K562 (cell line): ENCODE results near the gene EFCAB12. TPM values are rescaled to one million over a fixed set of nuclear protein-coding genes. Genes with fewer than 3 reads are reported as not detected.

ENCODE experiments used
- CBX1 ChIP-seq: sonication (generic); IDR thresholded peaks from 2 replicates; pipeline ENCODE4 v1.6.1; 2016; ENCODE audit warnings: antibody characterized with exemption, low read depth, mild to moderate bottlenecking
- CHD1 ChIP-seq: fragments of 200-600 bp; sonication (generic); IDR thresholded peaks from one replicate; pipeline ENCODE4 v1.6.1; 2012; ENCODE audit warnings: mild to moderate bottlenecking, moderate library complexity, low read length, inconsistent platforms
- FOXK2 ChIP-seq, 2 experiments: fragments of 450-650 bp; IDR thresholded peaks in 1 of 2; conservative IDR thresholded peaks in 1 of 2; 2 replicates each; pipeline ENCODE4 v1.6.1; 2016; ENCODE audit warnings: low read depth in 2 of 2, mild to moderate bottlenecking in 1 of 2
- FOXM1 ChIP-seq, 2 experiments: fragments of 450-650 bp in 1 of 2; sonication (generic) in 1 of 2; formaldehyde crosslinking in 1 of 2; IDR thresholded peaks; 2 replicates each; pipeline versions ENCODE4 v1.6.1 to v1.9.0; 2017 to 2022; ENCODE audit warnings: low read depth in 2 of 2, mild to moderate bottlenecking in 2 of 2, missing genetic modification reagents in 1 of 2, moderate library complexity in 1 of 2
- HMGN3 ChIP-seq: IDR thresholded peaks from 2 replicates; pipeline ENCODE4 v1.6.1; 2011; ENCODE audit warnings: borderline replicate concordance, low read depth, mild to moderate bottlenecking, mixed read lengths, low read length; ENCODE audit not compliant: insufficient read length; ENCODE audit errors: extremely low read depth
- KDM2B ChIP-seq: fragments of 250-450 bp; sonication (Bioruptor Pico); IDR thresholded peaks from 2 replicates; pipeline ENCODE4 v1.8.0; 2021; ENCODE audit warnings: mild to moderate bottlenecking, moderate library complexity
- MCM7 ChIP-seq, 2 experiments: fragments of 450-650 bp; IDR thresholded peaks; 2 replicates each; pipeline ENCODE4 v1.6.1; 2016 to 2018
- MECOM ChIP-seq: fragments of 250-450 bp; sonication (Bioruptor Pico); IDR thresholded peaks from 2 replicates; pipeline ENCODE4 v1.8.0; 2022; ENCODE audit warnings: inconsistent platforms
- MXI1 ChIP-seq: IDR thresholded peaks from 2 replicates; pipeline ENCODE4 v1.6.1; 2011; ENCODE audit warnings: low read depth, mild to moderate bottlenecking, improper control_type of control experiment, low read length
- NCOA6 ChIP-seq: fragments of 450-650 bp; IDR thresholded peaks from 2 replicates; pipeline ENCODE4 v1.6.1; 2017; ENCODE audit warnings: mild to moderate bottlenecking
- PML ChIP-seq: IDR thresholded peaks from 2 replicates; pipeline ENCODE4 v1.6.1; 2012; ENCODE audit warnings: low read length, inconsistent platforms
- PTTG1 ChIP-seq: fragments of 450-650 bp; IDR thresholded peaks from 2 replicates; pipeline ENCODE4 v1.6.1; 2016; ENCODE audit warnings: low read depth, mild to moderate bottlenecking, missing genetic modification characterization, missing compliant biosample characterization
- PYGO2 ChIP-seq: fragments of 450-650 bp; IDR thresholded peaks from 2 replicates; pipeline ENCODE4 v1.6.1; 2016; ENCODE audit warnings: mild to moderate bottlenecking, missing genetic modification characterization, moderate library complexity, missing compliant biosample characterization
- RFX1 ChIP-seq: fragments of 450-650 bp; IDR thresholded peaks from 2 replicates; pipeline ENCODE4 v1.6.1; 2016; ENCODE audit warnings: mild to moderate bottlenecking, moderate library complexity
- SNRNP70 ChIP-seq: fragments of 200-400 bp; formaldehyde crosslinking; optimal IDR thresholded peaks from 2 replicates; pipeline ENCODE3; 2017; ENCODE audit warnings: low read depth, low read length
- SP2 ChIP-seq: IDR thresholded peaks from 2 replicates; pipeline ENCODE4 v1.6.1; 2011; ENCODE audit warnings: mild to moderate bottlenecking, low read depth, low read length, moderate library complexity; ENCODE audit not compliant: poor library complexity, severe bottlenecking; ENCODE audit errors: extremely low read depth
- TEAD4 ChIP-seq, 2 experiments: sonication (generic) in 1 of 2; formaldehyde crosslinking in 1 of 2; IDR thresholded peaks; 2 replicates each; pipeline versions ENCODE4 v1.6.1 to v1.8.0; 2012 to 2022; ENCODE audit warnings: borderline replicate concordance in 1 of 2, inconsistent platforms in 1 of 2, low read length in 1 of 2, mild to moderate bottlenecking in 1 of 2, missing genetic modification reagents in 1 of 2
- TSC22D4 ChIP-seq: fragments of 450-650 bp; IDR thresholded peaks from 2 replicates; pipeline ENCODE4 v1.6.1; 2016; ENCODE audit warnings: missing genetic modification characterization, missing biosample characterization, control low read depth
- WHSC1 ChIP-seq: IDR thresholded peaks from one replicate; pipeline ENCODE4 v1.6.1; 2012; ENCODE audit warnings: low read length, control low read depth, inconsistent platforms
- ZNF263 ChIP-seq: sonication (generic); formaldehyde crosslinking; IDR thresholded peaks from 2 replicates; pipeline ENCODE4 v1.8.0; 2022; ENCODE audit warnings: mild to moderate bottlenecking, missing genetic modification reagents, borderline replicate concordance
- ZNF384 ChIP-seq: IDR thresholded peaks from 2 replicates; pipeline ENCODE4 v1.6.1; 2012; ENCODE audit warnings: low read depth, low read length, improper control_type of control experiment
- ZNF41 ChIP-seq: fragments of 250-450 bp; sonication (Bioruptor Pico); conservative IDR thresholded peaks from 2 replicates; pipeline ENCODE4 v1.4.0; 2020; ENCODE audit warnings: mild to moderate bottlenecking
- ZNF57 ChIP-seq: fragments of 450-650 bp; formaldehyde crosslinking; IDR thresholded peaks from 2 replicates; pipeline ENCODE4 v1.4.0; 2020; ENCODE audit warnings: mild to moderate bottlenecking, moderate library complexity
- ZNF707 ChIP-seq: fragments of 250-450 bp; sonication (Bioruptor Pico); conservative IDR thresholded peaks from 2 replicates; pipeline ENCODE4 v1.8.0; 2022; ENCODE audit warnings: inconsistent platforms, mild to moderate bottlenecking, moderate library complexity
- polyA plus RNA-seq, 8 experiments: library from polyadenylated mRNA; depleted of rRNA in 4 of 8; stranded (reverse) in 5 of 8; unstranded in 3 of 8; fragments of >200 nt; fragmentation: Nextera tagmentation in 2 of 8; fragmentation: Illumina TruSeq in 1 of 8; extraction: Ambion mirVana in 2 of 8; extraction: Trizol in 1 of 8; gene quantifications; 2 replicates each; pipeline versions ENCODE4 v1.2.1 to v1.2.3, GENCODE V29; 2011 to 2014; ENCODE audit warnings: inconsistent platforms in 1 of 8, missing spikeins in 1 of 8
- total RNA-seq, 7 experiments: library from RNA; depleted of rRNA in 6 of 7; stranded (reverse); fragments of >200 nt in 6 of 7; fragmentation: Illumina TruSeq in 2 of 7; extraction: Trizol in 2 of 7; gene quantifications; 2 replicates each; pipeline versions ENCODE4 v1.2.1 to v1.2.3, GENCODE V29; 2011 to 2021; ENCODE audit warnings: low replicate concordance in 1 of 7
- TF ChIP-seq, protein P1 (sequence below): sonication (generic); formaldehyde crosslinking; IDR thresholded peaks from 2 replicates; pipeline ENCODE4 v1.8.1; 2023; ENCODE audit warnings: mild to moderate bottlenecking, missing genetic modification reagents
- TF ChIP-seq, protein P2 (sequence below): fragments of 250-450 bp; sonication (Bioruptor Pico); IDR thresholded peaks from 2 replicates; pipeline ENCODE4 v1.5.0; 2021
- TF ChIP-seq, protein P3 (sequence below): fragments of 250-450 bp; sonication (Bioruptor Pico); IDR thresholded peaks from 2 replicates; pipeline ENCODE4 v1.9.0; 2021; ENCODE audit warnings: mild to moderate bottlenecking

EFCAB12 gene
- total and polyA plus RNA-seq, 9 of the 15 experiments (the other 6 are each of a cell fraction or from before 2014, with no cell fraction given) = 0.08 to 0.95 (median 0.56) TPM; not detected in 1

DNA sequence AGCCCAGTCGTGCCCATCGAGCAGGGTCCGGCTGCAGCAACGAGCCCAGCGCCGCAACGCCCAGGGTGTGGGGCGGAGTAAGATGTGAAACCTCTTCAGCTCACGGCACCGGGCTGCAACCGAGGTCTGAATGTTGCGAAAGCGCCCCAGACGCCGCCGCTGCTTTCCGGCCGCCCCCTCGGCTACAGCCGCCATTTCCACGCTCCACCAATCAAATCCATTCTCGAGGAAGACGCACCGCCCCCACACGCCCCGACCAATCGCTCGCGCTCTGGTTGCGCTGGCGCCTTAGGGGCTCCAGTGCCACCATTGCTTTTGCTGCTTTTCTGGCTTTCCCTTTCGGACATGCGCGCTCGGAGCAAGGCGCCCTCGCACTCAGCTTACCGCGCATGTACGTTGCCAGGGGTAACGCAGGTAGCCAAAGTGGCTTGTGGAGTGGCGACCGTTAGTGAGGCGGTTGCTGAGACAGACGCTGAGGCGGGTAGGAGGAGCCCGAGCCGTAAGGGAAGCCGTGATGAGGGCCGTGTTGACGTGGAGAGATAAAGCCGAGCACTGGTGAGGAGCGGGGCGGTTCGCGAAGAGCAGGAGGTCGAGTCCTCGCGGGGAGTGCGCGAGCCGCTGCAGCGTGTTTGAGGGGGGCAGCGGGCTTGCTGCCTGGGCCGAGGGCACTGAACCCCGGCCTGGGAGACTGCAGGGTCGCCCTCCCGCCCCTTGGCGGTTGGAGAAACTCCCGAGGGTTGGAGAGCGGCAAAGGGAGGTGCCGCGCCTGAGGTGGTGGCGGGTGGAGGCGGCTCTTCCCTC is 11.6 kb upstream of the EFCAB12 start, which contains the start of the genes IFT122 and MBD4 (continued):
- 0 out of 2 replicates have a peak, but pooled peaks have one; percentile 40 for TF ChIP-seq CBX1
- TF ChIP-seq MCM7 (IDR thresholded peaks at IDR 0.05) = no peak
- no peak for TF ChIP-seq CHD1
- TF ChIP-seq NCOA6 = no peak
- peak; percentile 67 for TF ChIP-seq HMGN3
- TF ChIP-seq ZNF263 (CRISPR knock-in tag) = peak; percentile 88
- TF ChIP-seq RFX1 = peak; percentile 99
- no peak for TF ChIP-seq SNRNP70
- TF ChIP-seq ZNF57 (CRISPR knock-in tag) = no peak
- TF ChIP-seq, protein P1, sequence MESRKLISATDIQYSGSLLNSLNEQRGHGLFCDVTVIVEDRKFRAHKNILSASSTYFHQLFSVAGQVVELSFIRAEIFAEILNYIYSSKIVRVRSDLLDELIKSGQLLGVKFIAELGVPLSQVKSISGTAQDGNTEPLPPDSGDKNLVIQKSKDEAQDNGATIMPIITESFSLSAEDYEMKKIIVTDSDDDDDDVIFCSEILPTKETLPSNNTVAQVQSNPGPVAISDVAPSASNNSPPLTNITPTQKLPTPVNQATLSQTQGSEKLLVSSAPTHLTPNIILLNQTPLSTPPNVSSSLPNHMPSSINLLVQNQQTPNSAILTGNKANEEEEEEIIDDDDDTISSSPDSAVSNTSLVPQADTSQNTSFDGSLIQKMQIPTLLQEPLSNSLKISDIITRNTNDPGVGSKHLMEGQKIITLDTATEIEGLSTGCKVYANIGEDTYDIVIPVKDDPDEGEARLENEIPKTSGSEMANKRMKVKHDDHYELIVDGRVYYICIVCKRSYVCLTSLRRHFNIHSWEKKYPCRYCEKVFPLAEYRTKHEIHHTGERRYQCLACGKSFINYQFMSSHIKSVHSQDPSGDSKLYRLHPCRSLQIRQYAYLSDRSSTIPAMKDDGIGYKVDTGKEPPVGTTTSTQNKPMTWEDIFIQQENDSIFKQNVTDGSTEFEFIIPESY = no peak
- TF ChIP-seq, protein P2, sequence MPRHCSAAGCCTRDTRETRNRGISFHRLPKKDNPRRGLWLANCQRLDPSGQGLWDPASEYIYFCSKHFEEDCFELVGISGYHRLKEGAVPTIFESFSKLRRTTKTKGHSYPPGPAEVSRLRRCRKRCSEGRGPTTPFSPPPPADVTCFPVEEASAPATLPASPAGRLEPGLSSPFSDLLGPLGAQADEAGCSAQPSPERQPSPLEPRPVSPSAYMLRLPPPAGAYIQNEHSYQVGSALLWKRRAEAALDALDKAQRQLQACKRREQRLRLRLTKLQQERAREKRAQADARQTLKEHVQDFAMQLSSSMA (CRISPR knock-in tag) = no peak; the same call in 1 of the 2 replicates
- peak; percentile 11; the same call in 1 of the 2 replicates for TF ChIP-seq FOXM1 (IDR thresholded peaks at IDR 0.05; ENCODE audit: low read depth)
- no peak for TF ChIP-seq FOXM1 (CRISPR knock-in tag; IDR thresholded peaks at IDR 0.05; ENCODE audit: low read depth)
- TF ChIP-seq MECOM = no peak
- TF ChIP-seq TSC22D4 (tag) = no peak
- TF ChIP-seq ZNF41 = no peak
- TF ChIP-seq PML = 0 out of 2 replicates have a peak, but pooled peaks have one; percentile 22
- peak; percentile 89 for TF ChIP-seq MXI1
- TF ChIP-seq SP2 = peak; percentile 33
- TF ChIP-seq PTTG1 = no peak
- TF ChIP-seq KDM2B (CRISPR knock-in tag) = 0 out of 2 replicates have a peak, but pooled peaks have one; percentile 29
- no peak for TF ChIP-seq ZNF707 (CRISPR knock-in tag)
- TF ChIP-seq PYGO2 = no peak
- peak; percentile 8; the same call in 1 of the 2 replicates for TF ChIP-seq TEAD4 (IDR thresholded peaks at IDR 0.05; ENCODE audit: low read length)
- no peak for TF ChIP-seq TEAD4 (CRISPR knock-in tag; IDR thresholded peaks at IDR 0.05; ENCODE audit: borderline replicate concordance)
- TF ChIP-seq FOXK2 (conservative IDR thresholded peaks at IDR 0.05 in 1 of 2, IDR thresholded peaks at IDR 0.05 in 1 of 2; ENCODE audit: low read depth in 2 of 2) = peak; percentile 86 to 93
- TF ChIP-seq, protein P3, sequence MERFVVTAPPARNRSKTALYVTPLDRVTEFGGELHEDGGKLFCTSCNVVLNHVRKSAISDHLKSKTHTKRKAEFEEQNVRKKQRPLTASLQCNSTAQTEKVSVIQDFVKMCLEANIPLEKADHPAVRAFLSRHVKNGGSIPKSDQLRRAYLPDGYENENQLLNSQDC (CRISPR knock-in tag) = no peak
- no peak for TF ChIP-seq WHSC1
- TF ChIP-seq ZNF384 = peak; percentile 10; the same call in 1 of the 2 replicates
